ENCODE measurements around the gene OR10K2. TPM values are rescaled to one million over a fixed set of nuclear protein-coding genes. Genes with fewer than 3 reads are reported as not detected.
"Not testable (repeated sequence)": the region's sequence is repeated elsewhere in the genome, so short reads cannot be mapped to it uniquely, and the experiment has no call there.

Gene OR10K2
- total and polyA plus RNA-seq, 8 donors: not detected

DNA sequence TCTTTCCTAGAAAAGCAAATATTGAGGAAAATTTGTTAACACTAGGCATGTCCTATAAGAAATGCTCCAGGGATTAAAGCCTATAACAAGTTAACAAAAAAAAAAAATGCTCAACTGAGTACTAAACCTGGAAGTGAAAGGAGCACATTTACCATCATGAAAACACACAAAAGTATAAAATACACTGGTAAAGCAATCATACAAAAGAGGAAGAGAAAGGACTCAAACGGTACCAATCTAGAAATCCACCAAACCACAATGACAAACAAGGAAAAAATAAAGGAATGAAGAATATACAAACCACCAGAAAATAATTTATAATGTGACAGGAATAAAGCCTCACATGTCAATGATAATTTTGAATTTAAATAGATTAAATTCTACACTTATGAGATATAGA lies 51.2 kb downstream of the OR10K2 start:
- H3K4me1 ChIP-seq: no peaks in the 10 kb centered on the region
- no peaks in the 10 kb centered on the region for H3K9me3 ChIP-seq
- H3K27me3 ChIP-seq: no peaks in the 10 kb centered on the region
- intact Hi-C loops (cut with DNase I): no loop called here
- no peaks in the 10 kb centered on the region for H3K36me3 ChIP-seq
- FAIRE-seq: no peak
- TF ChIP-seq, protein P1, sequence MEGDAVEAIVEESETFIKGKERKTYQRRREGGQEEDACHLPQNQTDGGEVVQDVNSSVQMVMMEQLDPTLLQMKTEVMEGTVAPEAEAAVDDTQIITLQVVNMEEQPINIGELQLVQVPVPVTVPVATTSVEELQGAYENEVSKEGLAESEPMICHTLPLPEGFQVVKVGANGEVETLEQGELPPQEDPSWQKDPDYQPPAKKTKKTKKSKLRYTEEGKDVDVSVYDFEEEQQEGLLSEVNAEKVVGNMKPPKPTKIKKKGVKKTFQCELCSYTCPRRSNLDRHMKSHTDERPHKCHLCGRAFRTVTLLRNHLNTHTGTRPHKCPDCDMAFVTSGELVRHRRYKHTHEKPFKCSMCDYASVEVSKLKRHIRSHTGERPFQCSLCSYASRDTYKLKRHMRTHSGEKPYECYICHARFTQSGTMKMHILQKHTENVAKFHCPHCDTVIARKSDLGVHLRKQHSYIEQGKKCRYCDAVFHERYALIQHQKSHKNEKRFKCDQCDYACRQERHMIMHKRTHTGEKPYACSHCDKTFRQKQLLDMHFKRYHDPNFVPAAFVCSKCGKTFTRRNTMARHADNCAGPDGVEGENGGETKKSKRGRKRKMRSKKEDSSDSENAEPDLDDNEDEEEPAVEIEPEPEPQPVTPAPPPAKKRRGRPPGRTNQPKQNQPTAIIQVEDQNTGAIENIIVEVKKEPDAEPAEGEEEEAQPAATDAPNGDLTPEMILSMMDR (IDR thresholded peaks at IDR 0.05): no peak
- no peak overlapping the region for H3K27ac ChIP-seq
- no peak for DNase-seq
- ATAC-seq: no peak
- H3K4me3 ChIP-seq: no peak overlapping the region
- 57 to 68% methylated on average over 1 of the region's 1 CpG for WGBS, 2 donors

DNA sequence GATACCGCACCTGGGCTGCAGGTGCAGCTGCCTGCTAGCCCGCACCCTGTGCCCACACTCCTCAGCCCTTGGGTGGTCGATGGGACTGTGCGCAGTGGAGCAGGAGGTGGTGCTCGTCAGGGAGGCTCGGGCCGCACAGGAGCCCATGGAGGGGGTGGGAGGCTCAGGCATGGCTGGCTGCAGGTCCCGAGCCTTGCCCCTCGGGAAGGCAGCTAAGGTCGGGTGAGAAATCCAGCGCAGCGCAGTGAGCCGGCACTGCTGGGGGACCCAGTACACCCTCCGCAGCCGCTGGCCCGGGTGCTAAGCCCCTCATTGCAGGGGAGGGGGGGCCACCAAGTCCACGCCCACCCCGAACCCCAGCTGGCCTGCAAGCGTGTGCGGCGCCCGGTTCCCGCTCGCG lies 51.9 kb downstream of the OR10K2 start:
- intact Hi-C loops (cut with DNase I); H3K9me3 ChIP-seq; H3K4me3 ChIP-seq; H3K4me1 ChIP-seq; H3K27ac ChIP-seq; FAIRE-seq; ATAC-seq; H3K36me3 ChIP-seq; H3K27me3 ChIP-seq: not testable (repeated sequence)
- peak in 1 of 6 donors; percentile 34 for DNase-seq
- WGBS, 2 donors: 86 to 91% methylated on average over 23 to 25 of the region's 25 CpGs

DNA sequence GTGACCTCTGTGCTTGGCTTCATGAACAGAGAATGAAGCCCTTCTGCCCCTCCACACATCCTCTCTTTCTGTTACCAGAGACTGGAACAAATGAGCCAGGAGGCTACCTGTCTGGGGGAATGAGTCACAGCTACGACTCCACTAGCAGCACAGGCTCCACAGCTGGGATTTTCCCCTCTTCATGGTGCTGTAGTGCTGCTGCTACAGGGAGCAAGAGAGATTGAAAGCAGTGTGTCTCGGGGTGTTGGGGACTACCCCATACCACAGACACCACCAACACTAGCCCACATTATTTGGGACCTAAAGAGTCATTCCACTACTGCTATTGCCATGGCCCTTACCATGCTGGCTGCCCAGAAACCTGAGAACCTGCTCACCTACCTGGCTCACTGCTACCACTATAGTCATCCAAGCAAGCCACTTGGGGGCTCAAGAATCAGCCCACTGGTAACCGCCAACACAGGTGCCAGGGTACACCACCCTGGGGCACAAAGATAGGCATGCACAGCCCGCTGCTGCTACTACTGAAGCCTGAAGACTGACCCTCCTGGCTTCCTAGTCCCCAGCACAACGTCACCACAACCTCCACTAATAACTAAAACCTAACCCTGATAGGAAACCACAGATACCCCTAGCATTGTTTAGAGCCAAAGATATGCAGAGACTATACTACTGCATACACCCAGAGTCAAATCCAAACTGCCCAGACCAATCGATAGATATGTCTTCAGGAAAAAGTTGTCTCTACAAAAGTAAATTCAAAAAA lies 54.7 kb downstream of the OR10K2 start:
- Histone ChIP-seq H3K27ac (no peak overlapping the region), H3K4me3 (no peak overlapping the region), H3K9me3 (no peaks in the 10 kb centered on the region), H3K4me1 (no peaks in the 10 kb centered on the region), H3K36me3 (no peaks in the 10 kb centered on the region), H3K27me3 (no peaks in the 10 kb centered on the region)
- FAIRE-seq: no peak
- intact Hi-C loops (cut with DNase I): no loop called here
- no peak for ATAC-seq
- TF ChIP-seq, protein P1 (IDR thresholded peaks at IDR 0.05): no peak
- no peak for DNase-seq
- 47 to 54% methylated on average over 6 of the region's 6 CpGs for WGBS, 2 donors

Other genes starting within 250 kb of the OR10K2 start
- 1 to 10 TPM in 2 of 6 donors, under 1 TPM in 4; 0.08 to 1.3 (median 0.40) TPM for gene CD1D, start 245.3 kb downstream of the OR10K2 start, total RNA-seq
- gene CD1D, start 245.3 kb downstream of the OR10K2 start, polyA plus RNA-seq: 1 to 10 TPM in 1 of 2 donors, under 1 TPM in 1; 0.95 to 1.2 TPM
- gene CD1A, start 171.8 kb downstream of the OR10K2 start, total RNA-seq: under 1 TPM in 1 of 6 donors, not detected in 5; 0.09 TPM
- gene CD1A, start 171.8 kb downstream of the OR10K2 start, polyA plus RNA-seq: not detected
- gene CD1C, start 136.3 kb downstream of the OR10K2 start, total RNA-seq: 1 to 10 TPM in 1 of 6 donors, under 1 TPM in 2, not detected in 3; 0.20 to 1.3 (median 0.52) TPM
- gene CD1C, start 136.3 kb downstream of the OR10K2 start, polyA plus RNA-seq: under 1 TPM in 1 of 2 donors, not detected in 1; 0.12 TPM
- gene CD1B, start 94.7 kb downstream of the OR10K2 start, total RNA-seq: under 1 TPM in 1 of 6 donors, not detected in 5; 0.19 TPM
- not detected for gene CD1B, start 94.7 kb downstream of the OR10K2 start, polyA plus RNA-seq
- gene CD1E, start 72.3 kb downstream of the OR10K2 start, total RNA-seq: under 1 TPM in 2 of 6 donors, not detected in 4; 0.55 to 0.72 TPM
- not detected for gene CD1E, start 72.3 kb downstream of the OR10K2 start, polyA plus RNA-seq
- gene OR10T2, start 26.8 kb downstream of the OR10K2 start, total RNA-seq: not detected
- not detected for gene OR10T2, start 26.8 kb downstream of the OR10K2 start, polyA plus RNA-seq
- not detected for gene OR10K1, start 35.6 kb upstream of the OR10K2 start, total RNA-seq
- gene OR10K1, start 35.6 kb upstream of the OR10K2 start, polyA plus RNA-seq: not detected
- gene OR10R2, start 46.0 kb upstream of the OR10K2 start, total RNA-seq: not detected
- not detected for gene OR10R2, start 46.0 kb upstream of the OR10K2 start, polyA plus RNA-seq
- not detected for gene OR6Y1, start 128.2 kb upstream of the OR10K2 start, total RNA-seq
- not detected for gene OR6Y1, start 128.2 kb upstream of the OR10K2 start, polyA plus RNA-seq
- not detected for gene OR6P1, start 144.3 kb upstream of the OR10K2 start, total RNA-seq
- gene OR6P1, start 144.3 kb upstream of the OR10K2 start, polyA plus RNA-seq: not detected
- gene OR10X1, start 153.7 kb upstream of the OR10K2 start, total RNA-seq: not detected
- not detected for gene OR10X1, start 153.7 kb upstream of the OR10K2 start, polyA plus RNA-seq
- gene OR10Z1, start 179.0 kb upstream of the OR10K2 start, total RNA-seq: not detected
- gene OR10Z1, start 179.0 kb upstream of the OR10K2 start, polyA plus RNA-seq: not detected